Stimulated activated CD8-positive, alpha-beta memory T cell treated with anti-CD3 and anti-CD28 coated beads, Interleukin-15, amount 100 ng/mL, for 48 hours (primary cell): ENCODE results near the gene OR51S1.
"Not testable (repeated sequence)": the region's sequence is repeated elsewhere in the genome, so short reads cannot be mapped to it uniquely, and the experiment has no call there.

Experiments used
- DNase-seq, 2 donors: peaks; one replicate each; pipeline ENCODE4 v3.0.0-alpha.2; 2020; ENCODE audit warnings: low read depth in 2 of 2

Gene OR51S1, protein sequence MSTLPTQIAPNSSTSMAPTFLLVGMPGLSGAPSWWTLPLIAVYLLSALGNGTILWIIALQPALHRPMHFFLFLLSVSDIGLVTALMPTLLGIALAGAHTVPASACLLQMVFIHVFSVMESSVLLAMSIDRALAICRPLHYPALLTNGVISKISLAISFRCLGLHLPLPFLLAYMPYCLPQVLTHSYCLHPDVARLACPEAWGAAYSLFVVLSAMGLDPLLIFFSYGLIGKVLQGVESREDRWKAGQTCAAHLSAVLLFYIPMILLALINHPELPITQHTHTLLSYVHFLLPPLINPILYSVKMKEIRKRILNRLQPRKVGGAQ

DNA sequence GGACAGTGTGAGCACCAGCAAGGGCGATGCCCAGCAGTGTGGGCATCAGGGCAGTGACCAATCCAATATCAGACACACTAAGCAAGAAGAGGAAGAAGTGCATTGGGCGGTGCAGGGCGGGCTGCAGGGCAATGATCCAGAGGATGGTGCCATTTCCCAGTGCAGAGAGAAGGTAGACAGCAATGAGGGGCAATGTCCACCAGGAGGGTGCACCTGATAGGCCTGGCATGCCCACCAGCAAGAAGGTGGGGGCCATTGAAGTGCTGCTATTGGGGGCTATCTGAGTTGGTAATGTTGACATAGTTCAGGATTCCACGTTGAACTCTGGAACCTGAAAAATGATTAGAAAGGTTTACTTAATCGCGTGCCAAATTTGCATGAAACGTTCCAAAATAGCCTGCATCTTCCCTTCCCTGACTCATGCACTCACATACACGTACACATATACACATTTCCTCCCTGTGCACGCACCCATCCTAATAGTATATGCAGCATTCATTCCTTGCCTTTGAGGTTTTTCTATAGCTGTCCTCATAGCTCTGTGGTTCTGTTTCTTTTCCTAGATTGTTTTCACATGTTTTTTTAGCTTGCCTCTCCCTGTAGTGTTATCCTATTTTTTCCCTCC, at the start of gene OR51S1:
OR51S1 (minus strand) TSS at position 301 of the 625 bp plus-strand sequence; CDS start at position 301, 0 bp downstream.
- DNase-seq, result no peak

DNA sequence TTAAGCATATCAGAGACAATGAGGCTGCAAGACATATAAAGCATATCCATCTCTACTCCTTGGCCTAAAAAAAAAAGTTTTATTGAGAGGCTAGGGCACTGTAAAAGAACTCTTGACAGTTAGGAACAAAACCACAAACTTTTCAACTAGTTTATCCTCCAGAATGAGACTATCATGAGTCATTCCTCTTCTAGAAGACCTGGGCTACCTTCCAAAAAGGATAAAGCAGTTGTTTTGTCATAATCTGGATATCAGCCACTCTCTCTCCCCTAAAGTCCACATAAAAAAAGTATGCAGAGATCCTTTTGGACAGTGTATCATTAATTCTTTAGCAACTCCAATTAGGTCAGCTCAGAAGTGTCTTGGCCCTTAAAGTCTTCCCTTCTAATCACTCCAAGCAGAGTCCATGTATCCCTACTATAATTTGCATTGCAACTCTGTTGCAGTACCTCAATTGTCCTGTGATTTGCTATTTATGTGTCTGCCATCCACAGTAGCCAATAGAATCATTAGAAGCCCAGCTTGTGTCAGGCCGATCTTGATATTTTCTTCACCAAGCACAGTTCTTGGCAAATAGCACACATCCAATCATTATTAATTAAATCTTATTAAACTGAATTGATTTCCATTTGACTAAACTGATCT, 43.1 kb upstream of the OR51S1 start:
- no peak for DNase-seq

DNA sequence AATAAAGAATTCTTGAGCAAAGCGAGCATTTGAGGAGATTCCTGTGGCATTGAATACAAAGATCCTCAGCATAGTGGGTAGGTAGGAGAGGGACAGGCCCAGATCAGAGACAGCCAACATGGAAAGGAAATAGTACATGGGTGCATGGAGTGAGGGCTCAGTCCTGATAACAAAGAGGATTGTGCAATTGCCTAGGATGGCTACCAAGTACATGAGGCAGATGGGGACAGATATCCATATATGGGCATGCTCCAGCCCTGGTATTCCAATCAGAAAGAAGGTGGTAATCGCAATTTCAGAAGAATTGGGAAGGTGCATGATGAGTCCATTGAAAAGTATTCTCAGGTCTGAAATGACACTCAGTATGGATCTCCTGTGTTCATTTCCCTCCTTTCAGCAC, 41.3 kb upstream of the OR51S1 start:
- DNase-seq, result no peak

DNA sequence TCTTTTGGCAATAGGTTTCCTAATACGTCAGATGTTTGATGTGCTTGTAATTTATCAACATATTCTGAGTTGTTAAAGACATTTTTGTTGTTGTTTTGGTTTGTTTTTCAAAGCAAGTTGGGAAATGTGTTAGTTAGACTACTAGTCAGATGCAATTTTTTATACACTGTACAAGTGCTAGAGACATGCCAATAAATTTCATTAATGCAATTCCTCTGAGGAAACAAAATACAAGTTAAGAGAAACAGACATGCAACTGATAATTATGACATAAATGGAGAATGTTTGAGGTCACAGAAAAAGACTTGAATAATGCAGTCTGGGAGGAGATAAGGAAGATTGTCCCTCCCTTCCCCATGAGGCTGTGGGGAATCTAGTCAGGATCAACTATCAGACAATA, 38.6 kb upstream of the OR51S1 start:
- DNase-seq, result no peak

DNA sequence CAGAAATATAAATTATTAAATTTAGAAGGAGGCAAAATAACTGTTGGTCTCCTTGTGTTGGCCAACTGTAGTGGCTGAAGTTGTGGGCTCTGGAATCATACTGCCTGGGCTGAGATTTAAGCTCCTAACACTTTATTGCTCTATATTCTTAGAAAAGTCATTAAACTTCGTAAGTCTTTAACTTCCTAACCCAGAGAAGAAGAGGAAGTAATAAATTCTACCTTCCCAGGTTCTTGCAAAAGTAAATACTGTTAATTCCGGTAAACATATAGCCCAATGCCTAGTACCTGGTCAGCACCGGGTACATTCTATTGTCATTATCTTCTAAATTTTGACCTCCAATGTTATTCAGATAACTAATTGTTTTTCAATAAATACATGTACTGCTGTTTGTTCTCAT, 37.2 kb upstream of the OR51S1 start:
- DNase-seq, result no peak

DNA sequence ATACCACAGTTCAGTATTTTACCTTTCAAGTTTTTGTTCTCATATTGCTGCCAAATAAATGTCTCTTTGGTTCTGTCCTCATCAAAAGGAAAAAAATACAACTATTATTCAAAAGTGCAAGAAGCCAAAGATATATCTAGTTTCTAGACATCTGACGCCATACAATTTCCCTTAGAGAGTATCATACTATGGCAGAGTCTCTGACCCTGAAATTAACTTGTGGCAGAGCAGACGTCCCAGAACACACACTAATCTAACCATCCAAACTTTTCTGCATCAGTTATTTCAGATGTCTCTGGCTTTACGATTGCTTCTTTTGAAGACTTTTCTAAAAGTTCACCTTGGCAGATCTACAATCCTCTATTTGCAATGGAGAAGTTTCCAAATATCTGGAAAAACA, 35.4 kb upstream of the OR51S1 start:
- no peak for DNase-seq

DNA sequence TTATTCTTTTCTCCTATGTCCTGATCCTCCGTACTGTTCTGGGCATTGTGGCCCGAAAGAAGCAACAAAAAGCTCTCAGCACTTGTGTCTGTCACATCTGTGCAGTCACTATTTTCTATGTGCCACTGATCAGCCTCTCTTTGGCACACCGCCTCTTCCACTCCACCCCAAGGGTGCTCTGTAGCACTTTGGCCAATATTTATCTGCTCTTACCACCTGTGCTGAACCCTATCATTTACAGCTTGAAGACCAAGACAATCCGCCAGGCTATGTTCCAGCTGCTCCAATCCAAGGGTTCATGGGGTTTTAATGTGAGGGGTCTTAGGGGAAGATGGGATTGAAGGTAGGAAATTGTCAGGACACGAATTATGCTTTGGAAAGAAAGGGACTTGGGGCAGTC, 33.5 kb upstream of the OR51S1 start:
- no peak for DNase-seq

DNA sequence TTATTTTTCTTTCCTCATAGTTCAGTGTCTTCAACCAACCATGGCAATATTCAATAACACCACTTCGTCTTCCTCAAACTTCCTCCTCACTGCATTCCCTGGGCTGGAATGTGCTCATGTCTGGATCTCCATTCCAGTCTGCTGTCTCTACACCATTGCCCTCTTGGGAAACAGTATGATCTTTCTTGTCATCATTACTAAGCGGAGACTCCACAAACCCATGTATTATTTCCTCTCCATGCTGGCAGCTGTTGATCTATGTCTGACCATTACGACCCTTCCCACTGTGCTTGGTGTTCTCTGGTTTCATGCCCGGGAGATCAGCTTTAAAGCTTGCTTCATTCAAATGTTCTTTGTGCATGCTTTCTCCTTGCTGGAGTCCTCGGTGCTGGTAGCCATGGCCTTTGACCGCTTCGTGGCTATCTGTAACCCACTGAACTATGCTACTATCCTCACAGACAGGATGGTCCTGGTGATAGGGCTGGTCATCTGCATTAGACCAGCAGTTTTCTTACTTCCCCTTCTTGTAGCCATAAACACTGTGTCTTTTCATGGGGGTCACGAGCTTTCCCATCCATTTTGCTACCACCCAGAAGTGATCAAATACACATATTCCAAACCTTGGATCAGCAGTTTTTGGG, 33.0 kb upstream of the OR51S1 start, which contains the start of gene OR51T1:
OR51T1 (plus strand) TSS at position 41 of the 641 bp plus-strand sequence; CDS start at position 41, 0 bp downstream.
- no peak for DNase-seq

DNA sequence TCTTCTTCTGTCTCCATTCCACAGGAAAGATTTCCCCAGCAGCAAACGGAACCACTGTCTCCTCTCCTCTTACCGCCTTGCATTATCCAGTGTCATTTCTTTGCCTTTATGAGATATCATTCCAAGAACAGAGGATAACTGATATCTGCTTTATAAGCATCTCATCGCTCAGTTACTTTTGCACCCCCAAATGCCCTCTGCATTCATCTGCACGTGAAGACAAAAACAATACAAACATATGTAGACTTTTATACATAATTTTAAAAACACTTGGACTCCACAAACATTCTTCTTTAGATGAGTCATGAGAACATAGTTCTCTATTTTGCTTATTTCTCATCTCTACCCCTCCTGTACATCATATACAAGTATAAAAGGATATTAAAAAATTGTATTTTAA, 32.2 kb upstream of the OR51S1 start:
- no peak for DNase-seq

DNA sequence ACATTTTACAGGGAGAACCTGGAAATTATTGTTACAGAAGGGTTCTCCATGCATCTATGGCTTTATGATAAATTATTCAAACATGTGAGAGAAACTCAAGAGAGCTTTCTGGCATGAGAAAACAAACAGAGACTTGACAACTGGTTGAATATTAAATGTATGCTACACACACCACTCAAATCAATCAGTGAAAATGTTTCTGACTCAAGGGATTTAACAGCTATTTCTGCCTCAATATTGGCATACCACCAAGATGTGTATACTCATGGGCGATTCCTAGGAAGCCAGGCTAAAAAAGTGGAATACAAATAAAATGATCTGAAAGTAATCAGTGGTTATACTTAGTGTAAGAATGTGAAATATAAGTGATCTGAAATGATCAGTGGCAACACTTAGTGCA, 16.8 kb upstream of the OR51S1 start:
- no peak for DNase-seq

DNA sequence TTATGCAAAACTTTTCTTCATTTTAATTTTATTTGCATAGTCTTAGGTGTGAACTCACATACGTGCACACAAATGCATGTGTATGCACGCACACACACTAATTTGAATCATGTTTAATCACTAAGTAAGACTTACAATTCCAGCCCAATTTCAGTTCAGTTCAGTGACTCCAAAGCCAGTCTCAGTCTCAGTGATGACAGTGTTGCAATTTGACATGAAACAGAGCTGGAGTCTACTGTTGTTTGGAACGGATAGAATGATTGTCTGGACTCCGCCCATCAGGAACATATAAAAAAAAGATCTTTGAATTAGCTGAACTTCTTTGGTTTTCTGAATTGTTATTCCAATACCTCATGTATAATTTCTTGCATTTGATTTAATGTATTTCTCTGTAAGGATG, 14.9 kb upstream of the OR51S1 start:
- DNase-seq, result no peak

DNA sequence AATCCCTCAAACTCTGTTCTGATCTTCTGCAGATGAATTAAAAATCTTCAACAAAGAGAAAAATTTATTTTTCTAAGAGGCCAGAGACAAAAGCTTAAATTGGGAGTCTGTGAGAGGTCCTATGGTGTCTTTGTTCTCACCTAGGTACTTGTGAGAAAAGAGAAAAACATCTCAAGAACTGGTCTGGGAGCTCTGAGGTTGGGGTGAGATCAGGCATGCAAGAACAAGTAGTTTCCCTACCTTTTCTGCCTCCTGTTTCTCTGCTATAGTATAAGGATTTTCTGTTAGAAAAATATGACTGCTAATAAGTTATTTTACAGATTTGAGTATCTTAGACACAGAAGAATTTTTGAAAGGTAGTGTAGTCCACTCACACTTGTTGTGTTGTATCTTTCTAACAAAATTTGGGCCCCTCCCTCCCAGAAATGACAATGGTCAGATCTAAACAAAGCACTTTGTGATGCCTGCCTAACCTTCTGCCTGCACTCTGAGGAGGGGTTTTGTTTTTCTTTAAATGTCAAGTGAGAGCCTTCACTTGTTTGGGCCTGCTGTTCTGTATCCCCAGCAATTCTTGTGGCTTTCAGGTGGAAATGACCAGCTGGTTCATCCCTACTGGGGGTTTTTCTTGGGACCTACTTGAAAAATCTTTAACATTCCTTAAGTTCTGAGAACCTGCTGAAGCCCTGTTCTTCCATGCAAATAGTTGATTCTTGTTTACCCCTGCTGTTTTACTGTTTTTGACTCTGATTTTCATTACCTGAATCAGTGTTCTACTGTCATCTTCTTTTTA, 13.6 kb upstream of the OR51S1 start:
- no peak for DNase-seq

DNA sequence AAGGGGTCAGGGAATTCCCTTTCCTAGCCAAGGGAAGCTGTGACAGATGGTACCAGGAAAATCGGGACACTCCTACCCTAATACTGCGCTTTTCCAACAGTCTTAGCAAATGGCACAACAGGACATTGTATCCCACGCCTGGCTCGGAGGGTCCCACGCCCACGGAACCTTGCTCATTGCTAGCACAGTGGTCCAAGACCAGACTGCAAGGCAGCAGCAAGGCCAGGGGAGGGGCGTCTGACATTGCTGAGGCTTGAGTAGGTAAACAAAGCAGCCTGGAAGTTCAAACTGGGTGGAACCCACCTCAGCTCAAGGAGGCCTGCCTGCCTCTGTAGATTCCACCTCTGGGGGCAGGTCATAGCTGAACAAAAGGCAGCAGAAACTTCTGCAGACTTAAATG, 5.3 kb upstream of the OR51S1 start:
- not testable (repeated sequence) for DNase-seq

DNA sequence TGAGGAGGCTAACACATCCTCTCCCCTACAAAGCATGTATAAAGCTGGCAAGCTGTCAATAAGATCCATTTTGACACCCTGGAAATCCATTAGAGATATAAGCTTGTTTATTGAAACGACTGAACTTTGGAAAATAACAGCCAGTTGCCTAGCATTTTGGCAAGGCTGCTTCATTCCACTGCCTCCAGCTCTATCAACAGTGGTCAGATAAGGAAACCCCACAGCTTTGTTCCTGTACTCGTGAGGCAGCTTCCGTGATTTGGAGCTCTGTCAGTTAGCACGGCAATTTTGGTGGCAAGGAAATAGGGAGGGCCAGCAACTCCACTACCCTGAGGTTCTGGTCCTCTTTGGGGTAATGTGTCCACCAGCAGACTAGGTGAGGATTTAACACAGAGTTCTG, 2.0 kb upstream of the OR51S1 start:
- no peak for DNase-seq

DNA sequence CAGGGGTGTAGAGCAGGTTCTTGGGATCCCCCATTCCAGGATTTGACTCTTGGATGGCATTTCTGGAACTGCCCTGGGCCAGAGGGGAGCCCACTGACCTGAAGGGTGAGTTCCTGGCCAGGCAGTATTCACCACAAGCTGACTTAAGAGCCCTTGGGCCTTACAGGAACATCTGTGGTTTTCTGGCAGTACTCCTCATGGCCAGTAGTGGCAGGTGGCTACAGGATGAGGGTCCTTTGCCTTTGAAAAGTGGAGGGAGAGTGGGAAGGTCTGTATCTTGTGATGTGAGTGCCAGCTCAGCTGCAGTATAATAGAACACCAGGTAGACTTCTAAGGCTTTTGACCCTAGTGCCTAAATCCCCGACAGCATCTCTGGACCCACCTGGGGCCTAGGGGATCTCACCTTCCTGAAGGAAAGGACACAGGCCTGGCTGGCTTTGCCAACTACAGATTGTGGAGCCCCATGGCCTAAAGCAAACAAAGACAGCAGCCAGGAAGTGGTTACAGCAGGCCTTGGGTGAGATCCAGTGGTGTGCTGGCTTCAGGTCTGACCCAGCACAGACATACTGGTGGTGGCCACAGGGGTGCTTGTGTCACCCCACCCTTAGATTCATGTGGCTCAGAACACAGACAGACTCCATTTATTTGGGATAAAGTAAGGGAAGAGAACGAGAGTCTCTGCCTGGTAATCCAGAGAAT, 9.0 kb downstream of the OR51S1 start:
- DNase-seq, result no peak

DNA sequence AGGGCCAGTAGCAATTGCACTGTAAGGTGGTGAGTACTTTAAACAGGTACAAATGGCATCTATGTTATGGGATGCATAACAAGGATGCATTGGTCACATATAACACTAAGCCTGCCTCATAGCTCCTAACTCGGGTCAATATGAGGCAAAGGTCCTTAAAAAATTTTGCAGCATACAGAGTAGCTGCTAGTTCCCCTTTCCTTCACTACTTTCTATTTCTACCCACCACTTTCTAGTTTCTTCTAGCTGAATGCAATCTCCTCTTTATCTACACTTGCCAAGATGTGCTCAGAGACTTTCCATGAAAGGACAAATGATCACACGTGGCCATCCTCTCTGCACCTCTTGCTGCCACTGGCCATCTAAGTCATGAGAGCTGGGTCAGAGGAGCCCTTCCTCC, 18.1 kb downstream of the OR51S1 start:
- DNase-seq, result no peak

DNA sequence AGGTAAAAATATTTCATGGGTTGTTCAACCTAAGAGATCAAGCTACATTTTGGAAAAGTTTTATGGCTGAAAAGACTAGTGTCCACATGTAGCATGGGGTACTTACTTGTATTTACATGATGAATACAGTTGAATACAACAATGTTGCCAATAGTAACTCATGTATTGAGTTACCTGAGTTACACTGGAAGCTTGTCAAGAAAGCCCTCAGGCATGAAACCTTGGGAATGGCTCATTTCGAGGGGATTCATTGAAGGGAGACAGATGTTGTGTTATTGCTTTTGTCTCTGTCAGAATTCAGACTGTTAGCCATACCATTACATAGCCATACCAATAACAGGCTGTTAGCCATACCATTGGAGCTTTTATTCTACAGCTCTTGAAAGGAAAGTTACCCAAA, 18.7 kb downstream of the OR51S1 start:
- no peak for DNase-seq

DNA sequence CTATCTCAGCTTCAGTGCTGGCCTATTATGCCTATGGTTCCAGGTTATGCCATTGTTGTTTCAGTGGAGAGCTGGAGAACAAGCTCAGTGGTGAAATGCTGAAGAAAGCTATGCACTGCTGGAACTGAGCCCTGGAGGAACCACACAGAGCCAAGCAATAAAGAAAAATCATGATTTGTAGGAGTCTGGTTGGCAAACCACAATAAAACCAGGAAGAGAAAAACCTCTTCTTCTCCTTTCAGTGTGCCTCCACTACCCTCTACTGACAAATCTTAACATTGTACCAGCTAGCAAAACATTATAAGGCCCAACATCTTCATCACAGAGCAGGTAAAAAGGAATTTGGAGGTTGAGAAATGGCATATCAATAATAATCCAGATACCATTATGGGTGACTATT, 22.6 kb downstream of the OR51S1 start:
- no peak for DNase-seq

DNA sequence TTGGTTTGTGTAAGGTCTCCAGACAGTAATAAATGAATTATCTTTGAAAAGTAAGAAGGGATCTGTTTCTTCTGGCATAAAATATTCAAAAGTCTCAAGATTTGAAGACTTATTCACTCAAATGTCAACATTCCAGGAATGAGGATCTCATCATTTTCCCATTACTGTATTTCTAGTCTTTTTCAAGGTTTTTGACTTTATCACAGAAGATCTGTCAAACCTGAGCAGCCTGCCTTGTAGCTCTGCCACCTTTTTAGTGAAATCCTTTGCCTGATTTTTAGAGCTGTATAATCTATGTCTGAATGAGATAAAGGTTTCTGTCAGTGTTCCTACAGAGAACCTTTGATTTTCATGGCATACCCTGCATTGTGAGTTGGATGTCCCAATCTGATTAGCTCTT, 23.9 kb downstream of the OR51S1 start:
- no peak for DNase-seq

DNA sequence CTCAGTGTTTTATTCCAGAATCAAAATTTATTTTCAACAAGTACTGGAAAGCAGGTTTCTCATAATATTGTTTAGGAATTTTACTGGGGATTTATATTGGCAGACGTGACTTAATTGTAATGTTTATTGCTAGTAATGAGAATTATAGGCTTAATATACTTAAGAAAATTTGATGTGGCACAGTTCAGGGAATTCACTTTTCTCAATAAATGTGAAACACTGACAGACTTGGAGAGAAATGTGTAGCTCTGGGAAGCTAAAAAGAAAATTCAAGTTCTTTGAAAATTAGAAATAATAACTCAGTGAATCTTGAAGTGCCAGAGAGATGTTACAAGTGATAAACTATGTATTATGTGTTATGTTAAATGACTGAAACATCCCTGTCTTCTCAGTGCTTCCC, 28.0 kb downstream of the OR51S1 start, which contains the start of gene OR51F2:
OR51F2 (plus strand) TSS at position 301 of the 400 bp plus-strand sequence. CDS start 101 bp downstream, outside the sequence.
- DNase-seq, result no peak

DNA sequence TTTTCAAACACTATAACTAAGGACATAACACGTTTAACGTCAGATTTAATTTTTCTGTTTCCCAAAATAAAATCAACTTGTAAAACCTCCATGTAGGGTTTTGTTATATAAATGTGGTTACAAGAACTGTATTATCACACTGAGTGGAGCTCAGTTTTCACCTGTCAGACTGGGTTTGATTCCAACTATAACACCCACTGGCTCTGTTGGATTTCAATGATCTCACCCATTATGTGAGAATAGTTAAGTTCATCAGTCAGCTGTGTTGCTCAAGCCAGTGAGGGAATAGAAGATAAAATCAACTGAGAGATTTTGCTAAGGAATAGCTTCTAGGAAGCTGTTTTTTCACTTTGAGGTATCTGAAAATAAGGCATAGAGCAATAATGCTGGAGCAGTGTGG, 39.8 kb downstream of the OR51S1 start:
- no peak for DNase-seq
